MCF 10A (cell line): ENCODE measurements around the gene BACH2. TPM values are rescaled to one million over a fixed set of nuclear protein-coding genes. Genes with fewer than 3 reads are reported as not detected.

Experiments
- BruUV-seq: library from RNA; stranded (reverse); fragments of 400-500 nt; replicated peaks from 2 replicates; lab custom pipeline; 2021; lab: Mats Ljungman, UMichigan
- CTCF ChIA-PET: fragments of 300-600 bp; sonication (Branson Sonifier 250); formaldehyde crosslinking; extraction: SDS; loops from one replicate; lab custom pipeline; 2021; ENCODE audit warnings: antibody characterized with exemption, inconsistent platforms; lab: Yijun Ruan, JAX
- POLR2A ChIA-PET: fragments of 300-600, 350-650 bp; sonication (Branson Sonifier 250); formaldehyde crosslinking; extraction: SDS; loops from one replicate; lab custom pipeline; 2020; ENCODE audit warnings: antibody characterized with exemption, inconsistent platforms; lab: Yijun Ruan, JAX
- DNase-seq: peaks from one replicate; pipeline ENCODE4 v3.0.0-alpha.2; 2018; ENCODE audit not compliant: unreplicated experiment
- H3K27ac Mint-ChIP-seq: one replicate; pipeline ENCODE4 v1.8.0; 2022; ENCODE audit warnings: mild to moderate bottlenecking, low read depth, mixed read lengths; ENCODE audit not compliant: unreplicated experiment
- H3K27me3 Mint-ChIP-seq: one replicate; pipeline ENCODE4 v1.8.0; 2022; ENCODE audit warnings: mixed read lengths; ENCODE audit not compliant: insufficient read depth, unreplicated experiment
- H3K36me3 Mint-ChIP-seq: one replicate; pipeline ENCODE4 v1.8.0; 2022; ENCODE audit warnings: mild to moderate bottlenecking, moderate library complexity, mixed read lengths; ENCODE audit not compliant: insufficient read depth, unreplicated experiment
- H3K4me1 Mint-ChIP-seq: one replicate; pipeline ENCODE4 v1.8.0; 2022; ENCODE audit warnings: mixed read lengths; ENCODE audit not compliant: insufficient read depth, unreplicated experiment
- H3K4me3 Mint-ChIP-seq: one replicate; pipeline ENCODE4 v1.8.0; 2022; ENCODE audit warnings: mild to moderate bottlenecking, moderate library complexity, mixed read lengths; ENCODE audit not compliant: unreplicated experiment
- H3K9me3 Mint-ChIP-seq: one replicate; pipeline ENCODE4 v1.8.0; 2022; ENCODE audit warnings: mixed read lengths; ENCODE audit not compliant: unreplicated experiment
- intact Hi-C: fragments of 100-400 bp; cut with micrococcal nuclease; formaldehyde crosslinking; loops from 2 replicates; pipeline ENCODE4 v1.14.1; 2022
- total RNA-seq: library from RNA; stranded (reverse); gene quantifications from 2 replicates; pipeline ENCODE4 v1.2.3, GENCODE V29; 2022
- TF ChIP-seq, protein P1 (sequence below): fragments of 200-600 bp; IDR thresholded peaks from one replicate; pipeline ENCODE4 v1.8.0; 2022; ENCODE audit warnings: antibody characterized with exemption, mild to moderate bottlenecking; ENCODE audit not compliant: unreplicated experiment

The BACH2 gene
- total RNA-seq, 1 experiment from 2014 or later, result 9.9 TPM

DNA sequence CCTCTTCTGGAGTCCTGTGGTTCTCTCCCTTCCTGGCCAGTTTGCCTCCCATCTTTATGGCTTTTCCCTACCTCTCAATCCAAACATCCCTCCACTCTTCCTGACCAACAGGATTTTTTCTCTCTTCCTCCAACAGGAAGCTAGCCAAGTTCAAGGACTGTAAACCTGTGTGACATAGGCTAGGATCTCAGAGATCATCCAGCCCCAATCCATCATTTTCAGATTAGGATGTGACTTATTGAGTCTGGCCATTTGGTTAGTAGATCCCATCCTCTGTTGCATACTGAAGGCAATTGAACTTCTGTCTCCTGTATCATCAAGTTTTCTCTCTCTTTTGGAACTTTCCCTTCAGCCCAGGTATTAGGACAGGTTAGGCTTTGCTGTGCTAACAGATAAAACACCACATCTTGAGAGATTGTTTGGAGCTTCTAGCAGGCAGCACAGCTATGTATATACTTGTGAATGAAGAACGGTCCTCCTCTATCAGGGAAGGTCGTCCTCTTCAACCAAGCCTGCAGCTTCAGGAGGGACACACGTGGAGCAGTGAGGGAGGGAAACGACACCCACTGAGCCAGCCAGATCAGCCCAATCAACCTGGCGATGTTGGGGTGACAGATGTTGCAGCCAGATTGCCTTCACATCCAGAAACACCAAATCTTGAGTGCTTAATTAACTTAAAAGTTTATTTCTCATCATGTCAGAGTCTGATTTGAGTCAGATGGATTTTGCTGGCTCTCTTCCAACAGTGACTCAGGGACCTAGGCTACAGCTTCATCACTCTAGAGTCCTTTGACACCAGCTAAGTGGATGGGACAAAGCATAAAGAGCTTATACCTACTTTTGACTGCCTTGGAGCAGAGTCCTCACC lies 295.5 kb downstream of the BACH2 start:
- Mint-ChIP-seq H3K27ac (no peak overlapping the region), H3K4me3 (no peak overlapping the region), H3K36me3 (no peaks in the 10 kb centered on the region), H3K27me3 (no peaks in the 10 kb centered on the region), H3K4me1 (peaks cover 13% of the 10 kb centered on the region), H3K9me3 (no peaks in the 10 kb centered on the region)
- TF ChIP-seq, protein P1, sequence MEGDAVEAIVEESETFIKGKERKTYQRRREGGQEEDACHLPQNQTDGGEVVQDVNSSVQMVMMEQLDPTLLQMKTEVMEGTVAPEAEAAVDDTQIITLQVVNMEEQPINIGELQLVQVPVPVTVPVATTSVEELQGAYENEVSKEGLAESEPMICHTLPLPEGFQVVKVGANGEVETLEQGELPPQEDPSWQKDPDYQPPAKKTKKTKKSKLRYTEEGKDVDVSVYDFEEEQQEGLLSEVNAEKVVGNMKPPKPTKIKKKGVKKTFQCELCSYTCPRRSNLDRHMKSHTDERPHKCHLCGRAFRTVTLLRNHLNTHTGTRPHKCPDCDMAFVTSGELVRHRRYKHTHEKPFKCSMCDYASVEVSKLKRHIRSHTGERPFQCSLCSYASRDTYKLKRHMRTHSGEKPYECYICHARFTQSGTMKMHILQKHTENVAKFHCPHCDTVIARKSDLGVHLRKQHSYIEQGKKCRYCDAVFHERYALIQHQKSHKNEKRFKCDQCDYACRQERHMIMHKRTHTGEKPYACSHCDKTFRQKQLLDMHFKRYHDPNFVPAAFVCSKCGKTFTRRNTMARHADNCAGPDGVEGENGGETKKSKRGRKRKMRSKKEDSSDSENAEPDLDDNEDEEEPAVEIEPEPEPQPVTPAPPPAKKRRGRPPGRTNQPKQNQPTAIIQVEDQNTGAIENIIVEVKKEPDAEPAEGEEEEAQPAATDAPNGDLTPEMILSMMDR, result no peak
- intact Hi-C loops, result no loop called here
- BruUV-seq, result no TSS peak
- ChIA-PET POLR2A (interaction anchor here (0.5 to 3.1 kb wide), 14 partner anchors 8 to 714 kb away, joined by 3 to 20 read pairs (median 5); no protein-coding TSS in a partner anchor), CTCF (interaction anchor here (0.6 to 1.1 kb wide), 6 partner anchors 29 to 479 kb away, joined by 3 to 7 read pairs (median 3); no protein-coding TSS in a partner anchor)
- DNase-seq, result peak; percentile 70

DNA sequence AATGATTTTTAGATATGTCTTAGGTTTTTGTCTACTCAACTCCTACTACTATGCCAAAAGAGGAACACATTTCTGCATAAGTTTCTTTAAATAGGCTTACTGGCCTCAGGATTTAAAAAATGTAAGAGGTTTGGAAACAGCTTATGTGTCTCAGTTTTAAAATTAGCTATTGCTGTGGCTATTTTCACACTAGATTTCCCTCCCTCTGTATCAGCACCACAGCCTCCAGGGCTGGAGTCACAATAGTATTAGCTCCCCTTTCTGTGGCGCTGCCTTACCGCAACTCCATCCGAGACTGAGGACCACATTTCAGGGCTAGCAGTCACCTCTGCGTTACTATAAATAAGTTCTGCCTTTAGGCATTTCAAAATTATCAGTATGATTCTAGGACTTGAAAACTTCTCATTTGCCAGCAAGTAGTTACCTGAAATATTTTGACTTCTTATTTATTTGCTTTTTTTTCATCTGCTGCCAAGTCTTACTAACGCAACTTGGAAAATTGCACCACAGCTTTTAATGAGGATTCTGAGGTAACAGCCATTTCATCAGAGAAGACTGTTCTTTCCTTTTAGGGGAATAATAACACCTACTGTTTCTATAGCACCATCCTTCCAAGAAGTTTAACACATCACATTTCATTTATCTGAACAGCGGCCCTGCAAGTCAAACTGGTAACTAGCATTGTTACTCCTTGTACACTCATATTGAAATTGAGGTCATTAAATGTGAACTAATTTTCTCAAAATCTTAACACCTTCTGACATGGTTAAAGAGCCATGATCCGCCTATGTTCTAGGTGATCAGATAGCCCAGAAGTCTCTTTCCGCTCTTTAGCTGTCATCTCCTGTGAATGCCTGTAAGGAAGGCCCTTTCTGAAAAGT lies 296.5 kb downstream of the BACH2 start:
- Mint-ChIP-seq H3K9me3 (no peaks in the 10 kb centered on the region), H3K27me3 (no peaks in the 10 kb centered on the region), H3K27ac (no peak overlapping the region), H3K4me1 (peaks cover 13% of the 10 kb centered on the region), H3K36me3 (peaks cover 8% of the 10 kb centered on the region), H3K4me3 (no peak overlapping the region)
- no TSS peak for BruUV-seq
- TF ChIP-seq, protein P1, result no peak
- peak; percentile 90 for DNase-seq
- POLR2A ChIA-PET, result interaction anchor here (0.5 to 3.1 kb wide), 24 partner anchors 8 to 586 kb away, joined by 3 to 21 read pairs (median 4); no protein-coding TSS in a partner anchor
- intact Hi-C loops, result no loop called here
- CTCF ChIA-PET, result interaction anchor here (0.6 to 3.0 kb wide), 13 partner anchors 10 to 479 kb away, joined by 3 to 16 read pairs (median 3); no protein-coding TSS in a partner anchor

DNA sequence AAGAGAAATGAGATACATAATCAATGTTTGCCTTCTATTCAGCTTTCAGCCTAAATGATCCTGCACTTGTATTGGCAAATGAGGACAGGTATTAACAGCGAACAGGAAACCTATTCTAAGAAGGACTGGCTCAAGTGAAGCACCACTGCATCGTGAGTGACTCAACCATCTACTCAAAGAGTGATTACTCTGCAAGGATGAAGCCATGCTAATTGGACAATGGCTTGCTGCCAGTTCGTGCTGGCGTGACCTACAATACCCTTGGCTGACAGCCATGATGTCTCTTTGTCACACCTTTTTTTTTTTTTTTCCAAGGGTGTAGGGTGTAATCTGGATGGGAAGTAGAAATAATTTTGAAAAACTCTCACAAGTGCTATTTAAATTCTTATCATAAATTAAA lies 297.5 kb downstream of the BACH2 start:
- POLR2A ChIA-PET, result interaction anchor here (0.6 to 3.1 kb wide), 15 partner anchors 10 to 480 kb away, joined by 3 to 21 read pairs (median 6); no protein-coding TSS in a partner anchor
- CTCF ChIA-PET, result interaction anchor here (0.9 to 3.0 kb wide), 7 partner anchors 34 to 480 kb away, joined by 3 to 16 read pairs (median 4); no protein-coding TSS in a partner anchor
- Mint-ChIP-seq H3K27ac (no peak overlapping the region), H3K4me3 (no peak overlapping the region), H3K4me1 (peaks cover 13% of the 10 kb centered on the region), H3K36me3 (peaks cover 9% of the 10 kb centered on the region), H3K27me3 (no peaks in the 10 kb centered on the region), H3K9me3 (no peaks in the 10 kb centered on the region)
- TF ChIP-seq, protein P1, result no peak
- no TSS peak for BruUV-seq
- intact Hi-C loops, result no loop called here
- peak; percentile 95 for DNase-seq
